Vagina (tissue), 2 donors: ENCODE measurements around the gene PTGDS.

Experiments used
- CTCF ChIP-seq, 3 experiments: fragments of 450-650 bp in 2 of 3; fragments of 200-600 bp in 1 of 3; sonication (generic) in 1 of 3; IDR thresholded peaks; one replicate each; pipeline ENCODE4 v1.5.1; 2017 to 2019; ENCODE audit warnings: antibody characterized with exemption in 3 of 3, mild to moderate bottlenecking in 2 of 3, moderate library complexity in 2 of 3
- POLR2A ChIP-seq, 2 donors: fragments of 450-650 bp; IDR thresholded peaks; one replicate each; pipeline ENCODE4 v1.6.1; 2017; ENCODE audit warnings: antibody characterized with exemption in 2 of 2, mild to moderate bottlenecking in 2 of 2, moderate library complexity in 2 of 2
- POLR2AphosphoS5 ChIP-seq, 2 donors: sonication (generic); formaldehyde crosslinking; IDR thresholded peaks; one replicate each; pipeline ENCODE4 v1.9.0; 2017; ENCODE audit warnings: antibody characterized with exemption in 2 of 2, mild to moderate bottlenecking in 2 of 2, low read depth in 1 of 2; ENCODE audit not compliant: insufficient read depth in 1 of 2

GRCh38 chr9:136939431-136939995 is 37.8 kb upstream of the PTGDS start:
- TF ChIP-seq CTCF (IDR thresholded peaks at IDR 0.05) (no peak), POLR2AphosphoS5 (IDR thresholded peaks at IDR 0.05; ENCODE audit: insufficient read depth in 1 of 2, low read depth in 1 of 2) (no peak), POLR2A (IDR thresholded peaks at IDR 0.05) (no peak)
